HPDE6-E6E7 (cell line): ENCODE data around the gene ASCC2.
"Not testable (repeated sequence)": the region's sequence is repeated elsewhere in the genome, so short reads cannot be mapped to it uniquely, and the experiment has no call there.

ENCODE experiments used
- DNase-seq: peaks from one replicate; pipeline ENCODE4 v3.0.0; 2011; ENCODE audit warnings: missing footprints; ENCODE audit errors: extremely low spot score

ASCC2 gene, protein sequence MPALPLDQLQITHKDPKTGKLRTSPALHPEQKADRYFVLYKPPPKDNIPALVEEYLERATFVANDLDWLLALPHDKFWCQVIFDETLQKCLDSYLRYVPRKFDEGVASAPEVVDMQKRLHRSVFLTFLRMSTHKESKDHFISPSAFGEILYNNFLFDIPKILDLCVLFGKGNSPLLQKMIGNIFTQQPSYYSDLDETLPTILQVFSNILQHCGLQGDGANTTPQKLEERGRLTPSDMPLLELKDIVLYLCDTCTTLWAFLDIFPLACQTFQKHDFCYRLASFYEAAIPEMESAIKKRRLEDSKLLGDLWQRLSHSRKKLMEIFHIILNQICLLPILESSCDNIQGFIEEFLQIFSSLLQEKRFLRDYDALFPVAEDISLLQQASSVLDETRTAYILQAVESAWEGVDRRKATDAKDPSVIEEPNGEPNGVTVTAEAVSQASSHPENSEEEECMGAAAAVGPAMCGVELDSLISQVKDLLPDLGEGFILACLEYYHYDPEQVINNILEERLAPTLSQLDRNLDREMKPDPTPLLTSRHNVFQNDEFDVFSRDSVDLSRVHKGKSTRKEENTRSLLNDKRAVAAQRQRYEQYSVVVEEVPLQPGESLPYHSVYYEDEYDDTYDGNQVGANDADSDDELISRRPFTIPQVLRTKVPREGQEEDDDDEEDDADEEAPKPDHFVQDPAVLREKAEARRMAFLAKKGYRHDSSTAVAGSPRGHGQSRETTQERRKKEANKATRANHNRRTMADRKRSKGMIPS

DNA sequence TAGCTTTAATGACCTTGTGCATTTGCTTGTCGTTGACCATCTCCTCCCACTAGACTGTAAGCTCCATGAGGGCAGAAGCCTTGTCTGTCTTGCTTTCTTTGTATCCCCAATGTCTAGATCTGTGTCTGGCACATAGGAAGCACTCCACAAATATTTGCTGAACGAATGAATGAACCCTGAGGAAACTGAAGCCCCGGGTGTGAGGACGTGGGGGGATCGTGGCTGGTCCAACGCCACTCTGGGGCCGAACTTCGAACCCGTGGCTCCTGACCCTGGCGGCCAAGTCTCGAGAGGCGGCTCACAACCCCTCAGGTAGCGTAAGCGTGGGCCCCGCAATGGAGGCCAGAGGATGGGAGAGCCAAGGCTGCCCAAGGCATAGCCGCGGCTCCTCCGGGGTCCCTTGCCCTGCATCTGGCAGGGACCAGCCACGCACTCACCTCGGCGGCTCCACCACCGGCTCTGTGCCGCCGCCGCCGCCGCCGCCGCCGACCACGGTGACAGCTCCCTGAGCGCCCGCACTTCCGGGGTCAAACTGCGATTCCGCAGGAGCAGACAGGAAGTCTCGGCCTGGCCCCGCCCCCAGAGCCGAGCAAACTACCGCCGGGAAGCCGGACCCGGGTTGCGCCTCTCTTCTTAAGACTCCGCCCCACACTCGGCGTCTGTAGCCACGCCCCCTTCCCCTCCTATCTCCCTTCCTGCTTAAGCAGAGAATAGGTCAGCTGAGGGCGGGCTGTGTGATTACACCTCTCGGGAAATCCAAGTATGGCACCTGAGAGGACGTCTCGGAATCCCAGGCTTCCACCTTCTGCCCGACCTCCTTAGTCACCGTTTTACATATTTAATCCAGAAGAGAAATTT lies at the start of gene ASCC2:
TSS of gene ASCC2 (minus strand) at position 534 of the 858 bp plus-strand sequence. CDS start 5,949 bp downstream, outside the sequence.
- peak; percentile 92 for DNase-seq

DNA sequence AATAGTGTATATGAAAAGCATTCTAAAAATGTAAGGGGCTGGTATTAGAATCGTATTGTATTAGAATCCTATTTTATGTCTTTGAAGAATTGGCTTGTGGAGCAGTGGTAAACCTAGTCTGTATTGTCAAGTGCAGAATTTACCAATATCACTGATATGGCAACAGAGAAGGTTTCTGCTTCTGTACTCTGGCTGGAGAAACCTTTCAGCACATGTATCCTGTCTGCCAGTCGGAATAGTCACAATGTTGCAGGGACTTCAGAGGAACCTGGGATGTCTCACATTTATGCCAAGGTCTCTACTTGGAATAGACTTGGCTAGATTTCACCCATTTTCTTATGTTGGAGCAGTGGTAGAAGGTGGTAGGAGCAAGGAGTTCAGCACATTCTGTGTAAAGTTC lies 49.3 kb upstream of the ASCC2 start:
- no peak for DNase-seq

DNA sequence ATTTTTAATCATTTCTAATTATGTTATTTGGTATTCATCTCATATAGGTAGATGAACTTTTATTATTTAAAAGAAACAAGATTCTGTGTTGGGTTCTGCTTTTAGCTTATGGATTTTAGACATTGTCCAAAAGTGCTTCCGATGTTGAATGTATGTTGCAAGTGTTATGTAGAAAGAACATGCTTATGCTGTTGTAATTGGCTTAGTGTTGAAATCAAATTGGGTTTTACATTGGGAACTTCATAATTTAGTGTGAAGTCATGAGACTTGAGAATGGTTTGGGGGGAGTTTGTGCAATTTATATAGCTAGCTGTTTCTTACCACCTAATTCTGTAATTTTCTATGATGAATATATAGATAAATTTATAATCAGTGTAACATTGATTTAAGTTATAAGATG lies 48.5 kb upstream of the ASCC2 start:
- no peak for DNase-seq

DNA sequence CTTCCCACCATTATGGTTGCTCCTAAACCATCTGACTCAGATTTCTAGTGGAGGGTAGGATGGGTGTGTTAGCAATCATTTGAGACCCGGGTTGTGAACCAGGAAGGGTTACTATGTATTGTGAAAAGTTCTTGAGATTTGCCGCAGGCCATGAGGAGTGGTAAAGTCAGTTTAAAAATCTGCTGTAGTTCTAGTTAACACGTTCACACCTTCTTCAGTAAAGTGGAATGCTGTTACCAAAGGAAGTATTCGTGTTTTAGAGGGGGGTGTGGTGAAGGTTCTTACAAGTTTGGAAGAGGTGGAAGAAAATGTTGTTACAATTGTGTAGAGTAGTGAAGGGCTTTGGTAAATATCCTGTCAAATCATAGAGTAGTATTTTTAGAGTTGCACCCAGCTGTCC lies 47.5 kb upstream of the ASCC2 start:
- DNase-seq: no peak

DNA sequence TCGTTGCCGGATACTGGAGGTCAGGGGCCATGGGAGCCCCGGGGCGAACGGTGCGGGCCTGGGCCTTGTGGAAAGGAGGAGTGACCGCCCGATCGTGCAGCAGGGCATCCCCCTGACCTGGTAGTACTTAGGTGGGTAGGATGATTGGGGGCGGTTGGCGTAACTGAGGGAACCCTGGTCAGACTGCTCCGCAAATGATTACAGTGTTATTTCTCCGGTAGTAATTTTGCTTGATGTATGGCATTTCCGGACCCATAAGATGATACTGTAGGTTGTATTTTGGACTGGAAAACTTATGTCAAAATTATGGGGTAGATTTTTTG lies 45.7 kb upstream of the ASCC2 start:
- no peak for DNase-seq

DNA sequence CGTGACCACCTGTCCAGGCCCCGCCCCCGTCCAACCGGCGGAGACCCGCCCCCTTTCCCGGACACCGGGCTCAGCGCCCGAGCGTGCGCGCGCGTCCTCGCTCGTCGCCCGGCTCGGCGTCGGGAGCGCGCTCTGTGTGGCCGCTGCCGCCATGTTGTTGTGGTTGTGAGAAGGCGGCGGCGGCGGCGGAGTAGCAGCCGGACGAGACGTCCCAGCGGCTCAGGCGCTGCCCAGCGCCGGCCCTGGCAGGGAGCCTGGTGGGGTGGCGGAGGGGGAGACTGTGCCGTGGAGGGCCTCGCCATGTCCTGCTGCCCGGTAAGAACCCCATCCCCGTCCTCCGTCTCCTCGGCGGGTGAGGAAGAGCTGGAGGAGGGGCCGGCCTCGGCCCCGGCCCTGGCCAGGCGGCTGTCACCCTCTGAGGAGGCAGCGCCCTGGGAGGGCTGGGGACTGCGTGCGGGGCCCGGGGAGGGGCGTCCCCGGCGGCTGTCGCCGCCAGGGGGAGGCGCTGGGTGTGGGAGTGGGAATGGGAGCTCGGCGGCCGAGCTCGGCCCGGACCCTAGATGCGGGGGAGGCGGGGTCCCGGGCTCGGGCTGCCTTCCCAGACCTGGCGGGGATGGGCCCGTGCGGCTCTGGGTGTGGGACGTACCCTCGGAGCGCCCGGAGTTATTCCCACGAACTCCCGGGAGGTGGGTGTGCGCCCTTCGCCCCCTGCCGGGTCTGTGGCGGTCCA lies 45.1 kb upstream of the ASCC2 start, which contains the start of gene MTMR3:
TSS of gene MTMR3 (plus strand) at position 130 of the 730 bp plus-strand sequence. CDS start 87,886 bp downstream, outside the sequence.
- peak; percentile 56 for DNase-seq

DNA sequence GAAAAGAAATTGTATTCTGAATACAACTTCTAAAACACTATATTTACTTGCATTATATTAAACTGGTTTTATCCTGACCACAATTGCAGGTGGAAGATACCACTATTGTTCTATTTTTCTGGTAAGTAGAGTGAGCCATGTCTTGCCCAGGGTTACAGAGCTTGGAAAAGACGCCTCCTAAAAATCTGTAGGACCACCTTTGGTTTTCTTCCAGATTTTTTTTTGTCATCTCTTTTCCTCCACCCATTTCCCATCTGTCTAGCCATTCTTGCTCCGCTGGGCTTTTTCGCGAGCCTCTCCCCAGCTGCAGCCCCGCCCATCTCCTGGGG lies 44.6 kb upstream of the ASCC2 start:
- no peak for DNase-seq

DNA sequence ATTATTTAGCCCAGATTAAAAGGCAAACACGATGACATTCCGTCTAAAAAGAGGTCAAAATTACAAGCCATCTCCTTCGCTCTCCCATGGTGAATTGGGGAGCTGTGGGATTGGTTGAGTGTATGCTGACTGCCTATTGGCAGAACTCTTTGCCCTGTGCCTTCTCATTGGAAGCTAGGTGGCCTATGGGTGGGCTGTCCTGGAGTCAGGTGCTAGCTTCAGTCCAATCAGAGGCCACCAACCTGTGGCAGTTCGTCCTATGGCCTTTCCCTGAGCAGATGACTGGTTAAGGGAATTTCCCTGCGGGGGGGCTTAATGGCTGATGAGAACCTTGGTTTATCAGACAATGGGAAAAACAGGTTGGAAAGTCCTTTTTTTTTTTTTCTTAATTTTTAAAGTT lies 41.7 kb upstream of the ASCC2 start:
- DNase-seq: no peak

DNA sequence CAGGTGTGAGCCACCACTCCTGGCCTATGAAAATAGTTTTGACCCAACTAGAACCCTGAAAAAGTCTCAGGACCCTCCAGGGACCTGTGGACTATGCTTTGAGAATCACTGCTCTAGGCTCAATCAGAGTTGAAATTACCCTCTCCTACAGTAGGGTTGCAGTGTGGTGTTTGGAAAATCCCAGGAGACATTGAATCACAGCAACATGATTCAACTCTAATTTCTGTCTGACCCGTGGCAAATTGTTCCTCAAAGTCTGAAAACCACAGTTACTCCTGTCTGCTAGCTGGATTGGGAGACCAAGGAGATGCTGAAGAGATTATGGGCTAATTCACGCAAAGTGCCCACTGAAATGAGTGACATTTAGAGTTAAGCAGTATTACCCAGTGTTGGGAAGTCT lies 39.5 kb upstream of the ASCC2 start:
- DNase-seq: no peak

DNA sequence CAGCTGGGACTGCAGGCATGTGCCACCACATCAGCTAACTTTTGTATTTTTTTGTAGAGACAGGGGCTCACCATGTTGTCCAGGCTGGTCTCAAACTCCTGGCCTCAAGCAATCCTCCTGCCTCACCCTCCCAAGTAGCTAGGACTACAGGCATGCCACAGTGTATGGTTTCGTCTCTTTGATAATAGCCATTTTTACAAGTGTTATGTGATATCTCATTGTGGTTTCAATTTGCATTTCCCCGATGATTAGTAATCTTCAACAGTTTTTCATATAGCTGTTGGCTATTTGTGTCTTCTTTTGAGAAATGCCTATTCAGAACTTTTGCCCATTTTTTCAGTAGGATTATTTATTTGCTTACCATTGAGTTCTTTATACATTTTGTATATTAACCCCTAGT lies 35.9 kb upstream of the ASCC2 start:
- DNase-seq: no peak

DNA sequence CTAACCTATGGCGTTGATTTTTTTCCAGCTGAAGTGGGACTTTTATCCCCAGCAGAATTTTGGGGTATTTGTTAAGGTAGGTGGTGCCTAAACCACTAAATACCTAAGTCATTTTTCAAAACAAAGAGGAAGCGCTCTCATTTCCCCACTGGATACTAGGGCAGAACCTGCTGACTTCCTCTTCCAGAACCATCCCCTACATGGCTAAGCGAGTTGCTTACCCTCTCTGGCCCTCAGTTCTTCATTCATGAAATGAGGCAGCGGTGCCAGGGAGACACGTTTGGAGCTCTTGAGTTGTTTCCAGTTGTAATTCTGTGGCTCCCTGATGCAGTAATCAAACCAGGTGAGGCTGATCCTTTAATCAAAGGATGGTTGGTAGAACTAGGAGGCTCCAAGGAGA lies 34.9 kb upstream of the ASCC2 start:
- DNase-seq: no peak

DNA sequence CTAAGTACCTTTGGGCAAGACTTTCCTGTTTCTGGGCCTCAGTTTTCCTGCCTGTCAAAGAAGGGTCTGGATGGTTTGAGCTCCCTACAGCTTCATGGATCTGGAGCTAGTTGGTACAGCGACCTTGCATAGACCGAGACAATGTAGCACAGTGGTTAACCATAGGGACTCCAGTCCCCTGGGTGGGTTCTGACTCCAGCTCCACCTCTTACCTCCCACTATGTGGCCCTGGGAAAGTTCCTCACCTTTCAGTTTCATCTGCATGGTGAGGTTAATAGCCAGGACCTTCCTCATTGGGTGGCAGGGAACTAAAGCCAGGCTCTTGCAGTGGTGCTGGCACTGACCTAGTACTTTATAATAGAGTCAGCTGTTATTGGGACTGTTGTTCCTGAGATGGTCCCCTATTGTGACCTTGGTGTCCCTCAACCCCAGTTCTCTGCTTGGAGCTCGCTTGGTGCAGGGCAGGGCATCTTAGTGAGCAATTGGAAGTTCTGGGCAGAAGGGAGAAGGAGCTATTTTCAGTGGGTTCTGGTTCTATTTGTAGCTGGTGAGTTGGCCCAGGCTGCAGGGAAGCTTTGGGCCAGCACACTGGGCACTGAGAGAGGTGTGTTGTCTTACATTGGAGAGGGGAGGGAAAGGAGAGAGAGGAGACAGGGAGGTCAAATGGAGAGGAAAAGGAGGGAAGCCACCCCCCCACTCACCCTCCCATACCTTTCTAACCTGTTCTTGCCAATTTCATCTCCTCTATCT lies 34.2 kb upstream of the ASCC2 start:
- no peak for DNase-seq

DNA sequence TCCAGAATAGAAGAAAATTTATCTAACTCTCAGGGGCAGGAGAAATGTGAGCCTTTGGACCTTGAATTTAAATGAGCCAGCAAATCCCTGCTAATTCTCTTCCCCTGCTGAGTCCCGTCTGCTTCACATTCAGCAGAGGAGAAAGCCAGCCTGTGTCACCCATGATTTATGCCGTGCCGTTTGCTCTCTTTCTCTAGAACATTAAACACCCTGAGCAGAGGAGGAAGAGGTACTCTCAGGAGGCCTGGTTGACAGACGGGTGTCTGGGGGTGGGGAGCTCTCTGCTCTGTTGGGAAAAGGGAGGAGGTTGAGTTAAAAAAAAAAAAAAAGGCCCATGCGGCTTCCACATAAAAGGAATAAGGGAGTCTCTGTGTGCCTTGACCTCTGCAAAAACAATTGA lies 33.6 kb upstream of the ASCC2 start:
- DNase-seq: no peak

DNA sequence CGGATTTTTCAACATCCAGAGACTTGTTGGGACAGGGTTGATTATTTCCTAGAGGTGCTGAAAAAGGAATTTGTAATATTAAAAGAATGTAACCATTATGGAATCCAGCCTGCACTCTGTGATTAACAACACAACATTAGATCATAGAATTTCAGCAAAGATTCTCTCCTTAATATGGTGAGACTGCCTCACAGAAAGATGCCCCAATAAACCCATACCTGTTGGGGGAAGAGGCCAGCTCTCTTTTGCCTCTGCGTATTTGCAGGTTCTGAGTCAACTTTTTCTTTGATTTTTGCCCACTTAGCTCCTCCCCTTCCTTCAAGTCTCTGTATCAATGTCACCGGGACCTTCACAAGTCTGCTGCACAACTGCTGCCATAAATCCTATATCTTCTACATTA lies 32.5 kb upstream of the ASCC2 start:
- no peak for DNase-seq

DNA sequence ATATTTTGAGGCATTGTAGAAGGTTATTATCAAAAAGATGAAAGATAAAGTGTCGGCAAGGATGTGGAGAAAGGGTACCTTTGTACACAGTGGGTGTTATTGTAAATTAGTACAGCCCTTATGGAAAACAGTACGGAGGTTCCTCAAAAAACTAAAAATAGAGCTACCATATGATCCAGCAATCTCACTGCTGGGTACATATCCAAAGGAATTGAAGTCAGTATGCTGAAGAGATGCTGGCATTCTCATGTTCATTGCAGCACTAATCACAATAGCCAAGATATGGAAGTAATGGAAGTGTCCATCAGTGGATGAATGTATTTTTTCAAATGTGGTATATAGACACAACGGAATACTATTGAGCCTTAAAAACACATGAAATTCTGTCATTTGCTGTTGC lies 29.8 kb upstream of the ASCC2 start:
- no peak for DNase-seq

DNA sequence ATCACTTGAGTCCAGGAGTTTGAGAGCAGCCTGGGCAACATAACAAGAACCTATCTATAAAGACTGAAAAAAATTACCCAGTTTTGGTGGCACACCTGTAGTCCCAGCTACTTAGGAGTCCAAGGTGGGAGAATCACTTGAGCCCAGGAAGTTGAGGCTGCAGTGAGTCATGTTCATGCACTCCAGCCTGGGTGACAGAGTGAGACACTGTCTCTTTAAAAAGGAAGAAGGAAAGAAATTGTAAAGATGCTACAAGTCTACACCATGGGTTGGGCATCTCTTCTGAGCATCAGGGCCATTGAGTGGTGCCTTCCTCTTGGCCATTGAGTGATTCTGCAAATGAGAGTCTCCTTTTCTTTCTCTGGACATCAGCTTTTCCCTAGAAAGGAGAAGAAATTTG lies 29.2 kb upstream of the ASCC2 start:
- DNase-seq: no peak

DNA sequence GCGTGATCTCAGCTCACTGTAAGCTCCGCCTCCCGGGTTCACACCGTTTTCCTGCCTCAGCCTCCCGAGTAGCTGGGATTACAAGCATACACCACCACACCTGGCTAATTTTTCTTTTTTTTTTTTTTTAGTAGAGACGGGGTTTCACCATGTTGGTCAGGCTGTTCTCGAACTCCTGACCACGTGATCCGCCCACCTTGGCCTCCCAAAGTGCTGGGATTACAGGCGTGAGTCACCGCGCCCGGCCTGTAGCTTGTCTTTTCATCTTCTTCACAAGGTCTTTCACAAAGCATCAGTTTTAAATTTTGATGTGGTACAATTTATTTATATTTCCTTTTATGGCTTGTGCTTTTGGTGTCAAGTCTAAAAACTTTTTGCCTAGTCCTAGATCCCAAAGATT lies 27.5 kb upstream of the ASCC2 start:
- not testable (repeated sequence) for DNase-seq

DNA sequence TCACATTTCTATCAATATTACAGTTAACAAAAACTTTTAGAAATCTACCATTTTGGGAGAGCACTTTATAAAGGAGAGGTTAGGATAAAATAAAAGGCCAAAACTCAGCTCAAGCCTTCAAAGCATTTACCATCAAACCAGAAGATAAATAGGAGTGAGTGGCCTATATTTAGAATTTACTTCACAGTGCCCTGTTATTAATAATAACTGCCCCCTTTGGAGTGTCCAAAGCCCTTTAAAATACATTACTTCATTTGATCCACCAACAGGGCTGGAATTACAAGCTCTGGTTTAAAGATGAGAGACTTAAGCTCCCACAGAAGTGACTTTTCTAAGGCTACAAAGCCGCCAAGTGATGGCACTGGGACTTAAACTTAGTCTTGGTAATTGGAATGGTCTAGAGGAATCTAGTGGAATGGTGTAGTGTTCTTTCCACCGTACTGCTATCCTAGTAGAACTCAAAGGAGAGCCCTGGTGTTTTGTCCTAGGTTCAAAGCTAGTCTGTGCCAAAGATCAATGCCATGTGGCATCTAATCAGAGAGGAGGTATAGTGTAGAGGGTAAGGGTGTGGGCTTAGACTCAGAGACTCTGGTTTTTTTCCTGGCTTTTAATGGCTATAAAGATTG lies 23.7 kb upstream of the ASCC2 start:
- DNase-seq: no peak

DNA sequence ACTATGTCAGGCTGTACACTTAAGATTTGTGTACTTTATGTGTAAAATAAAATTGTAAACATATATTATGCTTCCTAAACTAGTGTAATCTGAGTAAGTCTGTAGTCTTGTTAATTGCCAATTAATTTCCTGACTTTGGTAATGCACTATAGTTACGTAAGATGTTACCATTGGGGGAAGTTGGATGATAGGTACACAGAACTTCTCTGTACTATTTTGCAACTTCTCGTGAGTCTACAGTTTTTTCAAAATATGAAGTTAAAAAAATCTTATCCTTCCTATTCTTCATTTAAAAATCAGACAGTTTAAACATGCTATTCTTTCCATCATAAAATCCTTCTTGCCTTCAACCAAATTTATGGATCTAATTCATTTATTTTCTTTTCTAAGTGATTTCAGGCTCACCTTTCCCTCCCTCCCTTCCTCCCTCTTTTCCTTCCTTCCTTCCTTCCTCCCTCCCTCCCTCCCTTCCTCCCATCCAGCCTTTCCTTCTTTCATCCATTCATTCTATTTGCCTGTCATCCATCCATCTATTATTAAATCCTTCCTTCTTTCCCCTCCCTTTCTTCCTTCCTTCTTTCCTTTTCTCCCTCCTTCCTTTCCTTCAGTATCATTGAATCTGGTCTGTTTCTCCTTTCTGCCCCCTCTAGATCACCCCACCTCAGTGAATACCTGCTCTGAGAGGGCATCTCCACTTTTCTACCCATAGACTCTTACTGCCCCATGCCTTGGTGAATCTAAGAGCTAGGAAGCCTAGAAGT lies 22.1 kb upstream of the ASCC2 start:
- DNase-seq: no peak

DNA sequence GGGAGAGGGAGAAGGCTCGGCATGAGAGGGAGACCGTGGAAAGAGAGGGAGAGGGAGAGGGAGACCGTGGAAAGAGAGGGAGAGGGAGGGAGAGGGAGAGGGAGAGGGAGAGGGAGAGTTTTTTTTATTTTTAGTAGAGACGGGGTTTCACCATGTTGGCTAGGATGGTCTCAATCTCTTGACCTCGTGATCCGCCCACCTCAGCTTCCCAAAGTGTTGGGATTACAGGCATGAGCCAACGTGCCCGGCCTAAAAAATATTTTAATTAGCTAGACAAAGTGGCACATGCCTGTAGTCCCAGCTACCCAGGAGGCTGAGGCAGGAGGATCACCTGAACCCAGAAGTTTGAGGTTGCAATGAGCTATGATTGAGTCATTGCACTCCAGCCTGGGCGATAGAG lies 21.0 kb upstream of the ASCC2 start:
- DNase-seq: not testable (repeated sequence)
